ENCODE results near the gene KIAA0825.

Gene KIAA0825

DNA sequence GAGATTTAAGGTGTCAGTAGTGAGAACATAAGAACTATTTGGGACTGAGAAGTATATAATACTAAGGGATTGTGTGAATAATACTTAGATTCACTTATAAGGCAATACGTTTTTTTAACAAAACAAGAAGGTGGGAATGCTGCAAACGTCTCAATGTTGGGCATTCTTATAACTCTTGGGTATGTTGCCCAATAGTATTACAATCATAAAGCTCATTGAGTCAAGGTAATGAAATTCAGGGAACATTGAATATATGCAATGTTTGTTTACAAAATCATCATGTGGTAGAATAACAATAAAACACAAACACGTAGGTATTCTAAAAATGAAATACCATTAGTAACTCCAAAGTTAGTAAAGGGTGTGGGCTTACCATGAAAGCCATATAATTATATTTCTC, 400.7 kb downstream of the KIAA0825 start:
- no peak for DNase-seq (ENCODE audit: extremely low read depth, low read depth)
- TF ChIP-seq, protein P1, sequence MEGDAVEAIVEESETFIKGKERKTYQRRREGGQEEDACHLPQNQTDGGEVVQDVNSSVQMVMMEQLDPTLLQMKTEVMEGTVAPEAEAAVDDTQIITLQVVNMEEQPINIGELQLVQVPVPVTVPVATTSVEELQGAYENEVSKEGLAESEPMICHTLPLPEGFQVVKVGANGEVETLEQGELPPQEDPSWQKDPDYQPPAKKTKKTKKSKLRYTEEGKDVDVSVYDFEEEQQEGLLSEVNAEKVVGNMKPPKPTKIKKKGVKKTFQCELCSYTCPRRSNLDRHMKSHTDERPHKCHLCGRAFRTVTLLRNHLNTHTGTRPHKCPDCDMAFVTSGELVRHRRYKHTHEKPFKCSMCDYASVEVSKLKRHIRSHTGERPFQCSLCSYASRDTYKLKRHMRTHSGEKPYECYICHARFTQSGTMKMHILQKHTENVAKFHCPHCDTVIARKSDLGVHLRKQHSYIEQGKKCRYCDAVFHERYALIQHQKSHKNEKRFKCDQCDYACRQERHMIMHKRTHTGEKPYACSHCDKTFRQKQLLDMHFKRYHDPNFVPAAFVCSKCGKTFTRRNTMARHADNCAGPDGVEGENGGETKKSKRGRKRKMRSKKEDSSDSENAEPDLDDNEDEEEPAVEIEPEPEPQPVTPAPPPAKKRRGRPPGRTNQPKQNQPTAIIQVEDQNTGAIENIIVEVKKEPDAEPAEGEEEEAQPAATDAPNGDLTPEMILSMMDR (IDR thresholded peaks at IDR 0.05; ENCODE audit: low read depth, low read length), result no peak

DNA sequence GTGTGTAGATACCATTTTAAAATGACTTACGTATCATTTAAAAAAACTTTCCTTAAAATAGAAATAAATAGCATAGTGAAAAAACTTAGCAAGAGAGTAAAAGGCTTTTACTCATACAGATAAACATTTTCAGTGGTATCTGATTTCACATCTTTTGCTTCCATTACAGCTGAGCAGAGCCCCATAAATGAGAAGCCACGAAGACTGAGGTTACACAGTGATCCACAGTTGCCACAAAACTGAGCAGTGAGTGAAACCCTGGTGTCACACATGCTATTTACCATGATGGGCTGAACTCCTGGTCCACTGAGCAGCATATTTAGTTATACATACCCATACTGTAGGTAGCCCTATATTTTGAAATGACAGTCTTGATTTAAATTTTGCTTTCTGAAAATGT, 401.2 kb downstream of the KIAA0825 start:
- DNase-seq (ENCODE audit: extremely low read depth, low read depth), result no peak
- TF ChIP-seq, protein P1 (IDR thresholded peaks at IDR 0.05; ENCODE audit: low read depth, low read length), result no peak

DNA sequence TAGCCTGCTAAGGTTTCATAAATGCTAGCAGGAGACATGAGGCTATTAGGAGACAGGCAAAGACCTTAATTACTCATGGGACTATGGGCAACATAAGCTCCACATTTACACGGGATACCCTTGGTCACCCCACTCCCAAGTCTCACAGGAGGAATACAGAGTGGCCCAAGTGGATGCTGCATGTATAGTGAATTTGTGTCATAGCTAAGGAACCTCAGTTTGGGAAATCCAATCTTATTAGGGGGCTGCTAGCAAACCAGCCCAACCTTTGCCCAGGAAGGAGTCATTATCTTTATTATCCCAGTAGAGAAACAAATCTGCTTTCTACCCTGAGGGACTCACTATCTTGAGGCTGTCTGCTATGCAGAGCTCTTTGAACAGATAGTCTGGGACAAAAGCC, 405.9 kb downstream of the KIAA0825 start:
- no peak for DNase-seq (ENCODE audit: extremely low read depth, low read depth)
- TF ChIP-seq, protein P1 (IDR thresholded peaks at IDR 0.05; ENCODE audit: low read depth, low read length), result no peak

GRCh38 chr5:94209774-94210355, 408.5 kb downstream of the KIAA0825 start:
- TF ChIP-seq, protein P1 (IDR thresholded peaks at IDR 0.05; ENCODE audit: low read depth, low read length), result no peak
- no peak for DNase-seq (ENCODE audit: extremely low read depth, low read depth)

GRCh38 chr5:94209272-94209671, 409.1 kb downstream of the KIAA0825 start:
- no peak for DNase-seq (ENCODE audit: extremely low read depth, low read depth)
- TF ChIP-seq, protein P1 (IDR thresholded peaks at IDR 0.05; ENCODE audit: low read depth, low read length), result no peak

DNA sequence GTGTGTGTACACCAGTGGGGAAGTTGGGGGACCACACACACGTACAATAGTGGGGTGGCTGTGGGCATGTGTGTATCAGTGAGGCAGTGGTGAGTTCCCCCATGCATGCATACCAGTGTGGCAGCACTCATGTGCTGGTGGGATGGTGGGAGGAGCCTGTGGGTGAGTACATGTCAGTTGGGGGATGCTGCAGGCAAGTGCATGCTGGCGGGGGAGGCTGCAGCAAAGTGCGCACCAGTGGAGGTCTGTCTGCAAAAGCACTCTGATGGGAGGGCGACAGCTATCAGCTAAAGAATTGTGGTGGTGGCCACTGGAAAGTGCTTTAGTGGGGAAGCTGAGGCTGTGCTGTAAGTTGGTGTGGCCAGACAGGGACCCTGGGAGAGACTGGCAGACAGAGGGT, 418.8 kb downstream of the KIAA0825 start:
- TF ChIP-seq, protein P1 (IDR thresholded peaks at IDR 0.05; ENCODE audit: low read depth, low read length), result no peak
- no peak for DNase-seq (ENCODE audit: extremely low read depth, low read depth)

- no peak for DNase-seq (ENCODE audit: extremely low read depth, low read depth)
- TF ChIP-seq, protein P1 (IDR thresholded peaks at IDR 0.05; ENCODE audit: low read depth, low read length), result no peak
Measured at GRCh38 chr5:94197970-94198369, 420.4 kb downstream of the KIAA0825 start.
